ENCODE results near the gene DLGAP4. TPM values are rescaled to one million over a fixed set of nuclear protein-coding genes. Genes with fewer than 3 reads are reported as not detected.

DLGAP4 gene
- total and polyA plus RNA-seq, 7 experiments from 2014 or later = 15.0 to 40.2 (median 35.3) TPM

GRCh38 chr20:36546111-36546736 lies 240.1 kb downstream of the DLGAP4 start:
- Mint-ChIP-seq H3K9me3 (no peaks in the 10 kb centered on the region), H3K4me3 (no peak overlapping the region), H3K27ac (peak overlapping the region in 2 of 9 donors; percentile 25 to 67), H3K27me3 (no peaks in the 10 kb centered on the region), H3K36me3 (no peaks in the 10 kb centered on the region), H3K4me1 (no peaks in the 10 kb centered on the region)
- ChIA-PET CTCF (no interaction called here), POLR2A (no interaction called here)
- intact Hi-C loops (cut with micrococcal nuclease) = no loop called here
- Histone ChIP-seq H3K4me1 (ENCODE audit: control insufficient read depth in 2 of 2, insufficient read depth in 2 of 2, low read length in 2 of 2) (no peaks in the 10 kb centered on the region), H3K27me3 (ENCODE audit: control insufficient read depth in 2 of 2, insufficient read depth in 2 of 2, low read length in 2 of 2) (no peaks in the 10 kb centered on the region), H3K27ac (ENCODE audit: low read depth, low read length) (no peak overlapping the region), H3K9me3 (ENCODE audit: control insufficient read depth in 2 of 3, low read length in 3 of 3) (no peaks in the 10 kb centered on the region), H3K4me3 (ENCODE audit: low read length) (no peak overlapping the region), H3K36me3 (ENCODE audit: control insufficient read depth in 2 of 3, insufficient read depth in 3 of 3, low read length in 3 of 3) (no peaks in the 10 kb centered on the region)
- no peak for DNase-seq
- no peak for ATAC-seq

- H3K27me3 Mint-ChIP-seq = no peaks in the 10 kb centered on the region
- ATAC-seq (no peak), DNase-seq (no peak)
- Histone ChIP-seq H3K9me3 (ENCODE audit: control insufficient read depth in 2 of 3, low read length in 3 of 3) (no peaks in the 10 kb centered on the region), H3K4me3 (ENCODE audit: low read length) (no peak overlapping the region), H3K36me3 (ENCODE audit: control insufficient read depth in 2 of 3, insufficient read depth in 3 of 3, low read length in 3 of 3) (no peaks in the 10 kb centered on the region), H3K4me1 (ENCODE audit: control insufficient read depth in 2 of 2, insufficient read depth in 2 of 2, low read length in 2 of 2) (no peaks in the 10 kb centered on the region), H3K27ac (ENCODE audit: low read depth, low read length) (no peak overlapping the region), H3K27me3 (ENCODE audit: control insufficient read depth in 2 of 2, insufficient read depth in 2 of 2, low read length in 2 of 2) (no peaks in the 10 kb centered on the region)
- intact Hi-C loops (cut with micrococcal nuclease) = no loop called here
- CTCF ChIA-PET = no interaction called here
- no peak overlapping the region for H3K27ac Mint-ChIP-seq
- POLR2A ChIA-PET = no interaction called here
- no peaks in the 10 kb centered on the region for H3K9me3 Mint-ChIP-seq
- H3K4me1 Mint-ChIP-seq = no peaks in the 10 kb centered on the region
- no peak overlapping the region for H3K4me3 Mint-ChIP-seq
- H3K36me3 Mint-ChIP-seq = no peaks in the 10 kb centered on the region
Measured at GRCh38 chr20:36547186-36548005, 241.3 kb downstream of the DLGAP4 start.

DNA sequence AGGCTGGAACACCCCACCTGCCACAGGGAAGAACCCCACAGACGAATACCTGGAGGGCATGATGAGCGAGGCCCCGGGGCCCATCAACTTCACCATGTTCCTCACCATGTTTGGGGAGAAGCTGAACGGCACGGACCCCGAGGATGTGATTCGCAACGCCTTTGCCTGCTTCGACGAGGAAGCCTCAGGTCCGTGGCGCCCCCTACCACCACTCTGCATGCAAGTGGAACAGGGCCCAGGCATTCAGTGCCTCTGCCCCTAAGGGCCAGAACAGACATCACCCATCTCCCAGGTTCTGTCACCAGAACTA lies 241.8 kb downstream of the DLGAP4 start:
- no peaks in the 10 kb centered on the region for H3K27me3 Mint-ChIP-seq
- ChIA-PET CTCF (interaction anchor here (0.8 kb wide), 1 partner anchor 57 kb away, joined by 3 read pairs; no protein-coding TSS in a partner anchor), POLR2A (no interaction called here)
- H3K27ac ChIP-seq (ENCODE audit: low read depth, low read length) = no peak overlapping the region
- no peaks in the 10 kb centered on the region for H3K4me1 Mint-ChIP-seq
- H3K36me3 Mint-ChIP-seq = no peaks in the 10 kb centered on the region
- H3K4me1 ChIP-seq (ENCODE audit: control insufficient read depth in 2 of 2, insufficient read depth in 2 of 2, low read length in 2 of 2) = no peaks in the 10 kb centered on the region
- no peaks in the 10 kb centered on the region for H3K9me3 Mint-ChIP-seq
- no peaks in the 10 kb centered on the region for H3K9me3 ChIP-seq (ENCODE audit: control insufficient read depth in 2 of 3, low read length in 3 of 3)
- DNase-seq (peak in 1 of 9 donors; percentile 2), ATAC-seq (no peak)
- no peaks in the 10 kb centered on the region for H3K27me3 ChIP-seq (ENCODE audit: control insufficient read depth in 2 of 2, insufficient read depth in 2 of 2, low read length in 2 of 2)
- intact Hi-C loops (cut with micrococcal nuclease) = no loop called here
- no peak overlapping the region for H3K4me3 Mint-ChIP-seq
- no peak overlapping the region for H3K4me3 ChIP-seq (ENCODE audit: low read length)
- H3K27ac Mint-ChIP-seq = no peak overlapping the region
- H3K36me3 ChIP-seq (ENCODE audit: control insufficient read depth in 2 of 3, insufficient read depth in 3 of 3, low read length in 3 of 3) = no peaks in the 10 kb centered on the region

GRCh38 chr20:36548704-36549627 lies 242.8 kb downstream of the DLGAP4 start:
- intact Hi-C loops (cut with micrococcal nuclease) = no loop called here
- no peaks in the 10 kb centered on the region for H3K9me3 ChIP-seq (ENCODE audit: control insufficient read depth in 2 of 3, low read length in 3 of 3)
- H3K4me3 Mint-ChIP-seq = no peak overlapping the region
- H3K27ac Mint-ChIP-seq = no peak overlapping the region
- no peaks in the 10 kb centered on the region for H3K9me3 Mint-ChIP-seq
- H3K36me3 ChIP-seq (ENCODE audit: control insufficient read depth in 2 of 3, insufficient read depth in 3 of 3, low read length in 3 of 3) = no peaks in the 10 kb centered on the region
- H3K27ac ChIP-seq (ENCODE audit: low read depth, low read length) = no peak overlapping the region
- ChIA-PET POLR2A (interaction anchor here (0.5 to 0.6 kb wide), 2 partner anchors 48 to 64 kb away, joined by 4 to 5 read pairs; no protein-coding TSS in a partner anchor), CTCF (interaction anchor here (0.6 to 0.8 kb wide), 2 partner anchors 9 to 56 kb away, joined by 3 to 5 read pairs; no protein-coding TSS in a partner anchor)
- H3K4me1 ChIP-seq (ENCODE audit: control insufficient read depth in 2 of 2, insufficient read depth in 2 of 2, low read length in 2 of 2) = no peaks in the 10 kb centered on the region
- no peaks in the 10 kb centered on the region for H3K27me3 ChIP-seq (ENCODE audit: control insufficient read depth in 2 of 2, insufficient read depth in 2 of 2, low read length in 2 of 2)
- ATAC-seq = no peak
- H3K36me3 Mint-ChIP-seq = no peaks in the 10 kb centered on the region
- H3K4me1 Mint-ChIP-seq = peaks cover 0 to 2% (median 0%) of the 10 kb centered on the region in 7 donors
- no peaks in the 10 kb centered on the region for H3K27me3 Mint-ChIP-seq
- DNase-seq = no peak
- H3K4me3 ChIP-seq (ENCODE audit: low read length) = no peak overlapping the region

DNA sequence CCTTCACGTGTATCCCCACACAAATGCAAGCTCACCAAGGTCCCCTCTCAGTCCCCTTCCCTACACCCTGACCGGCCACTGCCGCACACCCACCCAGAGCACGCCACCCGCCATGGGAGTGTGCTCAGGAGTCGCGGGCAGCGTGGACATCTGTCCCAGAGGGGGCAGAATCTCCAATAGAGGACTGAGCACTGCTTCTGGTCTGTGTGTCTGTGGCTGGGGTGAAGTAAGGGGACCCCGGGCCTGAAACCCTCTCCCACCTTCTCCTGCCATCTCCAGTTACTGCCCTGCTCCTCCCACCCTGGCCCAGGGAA lies 243.4 kb downstream of the DLGAP4 start:
- no peak overlapping the region for H3K27ac ChIP-seq (ENCODE audit: low read depth, low read length)
- H3K4me3 ChIP-seq (ENCODE audit: low read length) = no peak overlapping the region
- no peaks in the 10 kb centered on the region for H3K36me3 Mint-ChIP-seq
- ATAC-seq (no peak), DNase-seq (no peak)
- H3K4me3 Mint-ChIP-seq = no peak overlapping the region
- no peaks in the 10 kb centered on the region for H3K27me3 ChIP-seq (ENCODE audit: control insufficient read depth in 2 of 2, insufficient read depth in 2 of 2, low read length in 2 of 2)
- H3K9me3 ChIP-seq (ENCODE audit: control insufficient read depth in 2 of 3, low read length in 3 of 3) = no peaks in the 10 kb centered on the region
- no peaks in the 10 kb centered on the region for H3K36me3 ChIP-seq (ENCODE audit: control insufficient read depth in 2 of 3, insufficient read depth in 3 of 3, low read length in 3 of 3)
- intact Hi-C loops (cut with micrococcal nuclease) = no loop called here
- peaks cover 0 to 2% (median 0%) of the 10 kb centered on the region in 7 donors for H3K4me1 Mint-ChIP-seq
- ChIA-PET CTCF (no interaction called here), POLR2A (no interaction called here)
- no peaks in the 10 kb centered on the region for H3K9me3 Mint-ChIP-seq
- H3K27ac Mint-ChIP-seq = peak overlapping the region in 1 of 9 donors; percentile 59
- H3K4me1 ChIP-seq (ENCODE audit: control insufficient read depth in 2 of 2, insufficient read depth in 2 of 2, low read length in 2 of 2) = no peaks in the 10 kb centered on the region
- H3K27me3 Mint-ChIP-seq = no peaks in the 10 kb centered on the region

GRCh38 chr20:36549942-36550789 lies 244.0 kb downstream of the DLGAP4 start:
- H3K4me3 ChIP-seq (ENCODE audit: low read length) = no peak overlapping the region
- peak overlapping the region in 2 of 9 donors; percentile 15 to 59 for H3K27ac Mint-ChIP-seq
- H3K4me3 Mint-ChIP-seq = no peak overlapping the region
- intact Hi-C loops (cut with micrococcal nuclease) = no loop called here
- ATAC-seq (no peak), DNase-seq (no peak)
- ChIA-PET CTCF (no interaction called here), POLR2A (no interaction called here)
- no peaks in the 10 kb centered on the region for H3K36me3 Mint-ChIP-seq
- H3K27ac ChIP-seq (ENCODE audit: low read depth, low read length) = no peak overlapping the region
- no peaks in the 10 kb centered on the region for H3K9me3 Mint-ChIP-seq
- no peaks in the 10 kb centered on the region for H3K27me3 ChIP-seq (ENCODE audit: control insufficient read depth in 2 of 2, insufficient read depth in 2 of 2, low read length in 2 of 2)
- no peaks in the 10 kb centered on the region for H3K36me3 ChIP-seq (ENCODE audit: control insufficient read depth in 2 of 3, insufficient read depth in 3 of 3, low read length in 3 of 3)
- H3K4me1 Mint-ChIP-seq = peaks cover 0 to 2% (median 1%) of the 10 kb centered on the region in 7 donors
- H3K27me3 Mint-ChIP-seq = no peaks in the 10 kb centered on the region
- no peaks in the 10 kb centered on the region for H3K4me1 ChIP-seq (ENCODE audit: control insufficient read depth in 2 of 2, insufficient read depth in 2 of 2, low read length in 2 of 2)
- H3K9me3 ChIP-seq (ENCODE audit: control insufficient read depth in 2 of 3, low read length in 3 of 3) = no peaks in the 10 kb centered on the region

Measured in naive thymus-derived CD4-positive, alpha-beta T cell (primary cell).